MV-4-11 (cell line): ENCODE measurements around the gene TNFSF18.
"Not testable (repeated sequence)": the region's sequence is repeated elsewhere in the genome, so short reads cannot be mapped to it uniquely, and the experiment has no call there.

Experiments used
- DNase-seq: peaks from one replicate; lab custom pipeline; 2025; lab: John Stamatoyannopoulos, UW

Gene TNFSF18

DNA sequence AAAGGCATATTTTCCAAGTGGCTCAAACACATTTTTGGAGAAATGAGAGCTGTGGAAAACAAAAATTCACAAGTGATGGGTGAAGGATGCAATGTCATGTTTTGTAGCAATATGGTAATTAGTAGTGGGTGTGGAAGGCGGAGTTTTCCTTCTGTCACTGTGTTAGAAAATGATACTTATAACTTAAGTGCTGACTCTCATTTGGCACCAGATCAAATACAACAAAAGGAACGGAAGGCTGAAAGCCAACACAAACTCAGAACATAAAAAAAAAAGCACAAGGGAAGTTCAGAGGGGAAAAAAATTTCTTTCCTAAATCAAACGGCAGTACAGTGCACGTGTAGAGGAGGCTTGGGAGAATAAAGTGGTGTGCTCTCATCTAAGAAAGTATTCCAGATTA lies at the start of gene TNFSF18:
Gene TNFSF18, minus strand, starts transcription at position 77 of the 400 bp plus-strand sequence. Its CDS starts 45 bp downstream, at position 32.
- no peak for DNase-seq

DNA sequence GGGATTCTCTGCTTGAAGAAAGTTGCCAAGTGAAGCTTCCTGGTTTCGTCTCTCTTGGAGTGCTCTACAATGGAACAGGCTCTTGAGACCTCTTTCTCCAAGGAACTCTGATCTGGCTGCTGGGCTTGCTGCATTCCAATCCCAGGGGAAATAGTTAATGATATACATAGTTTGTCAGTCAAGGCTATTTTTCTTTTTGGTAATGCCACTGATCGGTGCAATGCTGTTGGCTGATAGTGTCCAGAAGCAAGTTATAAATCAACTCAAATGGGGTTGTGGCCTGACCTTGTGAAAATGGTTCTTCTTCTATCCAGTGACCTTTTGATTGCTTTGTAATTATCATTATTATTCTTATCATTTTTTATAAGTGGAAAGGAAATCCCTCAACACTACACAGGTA lies 48.4 kb upstream of the TNFSF18 start:
- DNase-seq, result no peak

- no peak for DNase-seq
Observed at GRCh38 chr1:173098117-173098516, 47.4 kb upstream of the TNFSF18 start.

- peak; percentile 16 for DNase-seq
Observed at GRCh38 chr1:173097001-173097400, 46.3 kb upstream of the TNFSF18 start.

GRCh38 chr1:173095632-173096031 lies 44.9 kb upstream of the TNFSF18 start:
- DNase-seq, result peak; percentile 21

GRCh38 chr1:173094541-173094940 lies 43.8 kb upstream of the TNFSF18 start:
- DNase-seq, result no peak

- DNase-seq, result peak; percentile 40
Observed at GRCh38 chr1:173093691-173094445, 43.1 kb upstream of the TNFSF18 start.

GRCh38 chr1:173084292-173084691 lies 33.6 kb upstream of the TNFSF18 start:
- no peak for DNase-seq

DNA sequence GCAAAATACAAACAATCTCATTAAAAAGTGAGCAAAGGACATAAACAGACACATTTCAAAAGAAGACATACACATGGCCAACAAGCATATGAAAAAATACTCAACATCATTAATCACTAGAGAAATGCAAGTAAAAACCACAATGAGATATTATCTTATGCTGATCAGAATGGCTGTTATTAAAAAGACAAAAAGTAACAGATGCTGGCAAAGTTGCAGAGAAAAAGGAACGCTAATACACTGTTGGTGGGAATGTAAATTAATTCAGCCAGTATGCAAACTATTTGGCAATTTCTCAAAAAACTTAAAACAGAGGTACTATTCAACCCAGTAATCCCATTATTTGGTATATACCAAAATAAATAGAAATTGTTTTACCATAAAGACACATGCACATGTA lies 32.2 kb upstream of the TNFSF18 start:
- no peak for DNase-seq

DNA sequence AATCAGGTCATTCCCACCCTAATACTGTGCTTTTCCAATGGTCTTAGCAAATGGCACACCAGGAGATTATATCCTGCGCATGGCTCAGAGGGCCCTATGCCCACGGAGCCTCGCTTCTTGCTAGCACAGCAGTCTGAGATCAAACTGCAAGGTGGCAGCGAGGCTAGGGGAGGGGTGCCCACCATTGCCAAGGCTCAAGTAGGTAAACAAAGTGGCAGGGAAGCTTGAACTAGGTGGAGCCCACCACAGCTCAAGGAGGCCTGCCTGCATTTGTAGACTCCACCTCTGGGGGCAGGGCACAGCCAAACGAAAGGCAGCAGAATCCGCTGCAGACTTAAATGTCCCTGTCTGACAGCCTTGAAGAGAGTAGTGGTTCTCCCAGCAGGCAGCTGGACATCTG lies 23.5 kb upstream of the TNFSF18 start:
- DNase-seq, result not testable (repeated sequence)

- no peak for DNase-seq
Observed at GRCh38 chr1:173064011-173064410, 13.3 kb upstream of the TNFSF18 start.

DNA sequence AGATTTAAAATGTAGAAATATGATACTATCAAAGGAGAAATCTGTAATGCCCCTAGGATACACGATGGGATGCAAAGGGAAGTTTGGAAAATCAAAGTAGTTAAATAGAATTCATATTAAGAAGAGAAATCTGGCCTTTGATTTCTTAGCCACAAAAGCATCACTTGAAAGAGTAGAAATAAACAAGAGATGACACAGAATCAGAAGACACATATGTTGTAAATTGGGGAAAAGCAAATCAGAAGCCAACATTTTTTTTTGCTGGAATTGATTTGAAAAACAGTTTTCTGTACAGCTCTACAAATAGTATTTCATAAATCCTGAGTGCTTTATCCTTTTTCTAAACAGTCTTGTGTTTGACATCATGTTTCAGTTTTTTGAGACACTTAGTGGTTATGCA lies 12.4 kb upstream of the TNFSF18 start:
- DNase-seq, result no peak

DNA sequence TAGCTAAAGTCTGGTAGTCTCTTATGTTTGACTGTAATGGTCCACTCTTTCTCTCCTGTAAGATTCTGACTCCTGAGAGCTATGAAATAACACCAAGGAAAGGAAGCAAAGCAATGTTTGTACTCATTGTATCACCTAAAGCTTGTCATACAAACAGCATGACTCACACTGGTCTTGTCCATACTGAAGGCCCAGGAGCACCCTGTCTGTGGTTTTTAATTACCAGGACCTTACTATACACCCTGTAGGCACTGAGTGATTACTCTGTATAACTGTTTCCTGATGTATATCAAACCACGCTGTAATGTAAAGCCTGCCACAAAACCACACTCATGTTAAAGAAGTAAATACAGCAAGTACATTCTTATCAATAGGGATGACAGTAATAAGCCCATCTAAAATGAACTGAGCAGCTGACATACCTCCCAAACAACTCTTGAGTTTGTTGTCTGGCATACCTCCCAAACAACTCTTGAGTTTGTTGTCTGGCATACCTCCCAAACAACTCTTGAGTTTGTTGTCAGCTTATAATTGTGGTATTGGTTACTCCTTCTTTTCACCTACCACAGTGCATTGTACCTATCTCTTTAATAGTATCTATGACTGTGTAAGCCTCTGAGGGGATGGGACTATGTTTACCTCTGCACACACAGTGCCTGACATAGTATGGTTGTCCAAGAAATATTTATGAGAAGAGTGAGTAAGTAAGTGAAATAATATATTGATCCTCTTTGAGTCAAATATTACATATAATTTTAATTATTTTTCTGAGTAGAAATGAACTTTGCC lies 11.6 kb upstream of the TNFSF18 start:
- DNase-seq, result peak; percentile 15

DNA sequence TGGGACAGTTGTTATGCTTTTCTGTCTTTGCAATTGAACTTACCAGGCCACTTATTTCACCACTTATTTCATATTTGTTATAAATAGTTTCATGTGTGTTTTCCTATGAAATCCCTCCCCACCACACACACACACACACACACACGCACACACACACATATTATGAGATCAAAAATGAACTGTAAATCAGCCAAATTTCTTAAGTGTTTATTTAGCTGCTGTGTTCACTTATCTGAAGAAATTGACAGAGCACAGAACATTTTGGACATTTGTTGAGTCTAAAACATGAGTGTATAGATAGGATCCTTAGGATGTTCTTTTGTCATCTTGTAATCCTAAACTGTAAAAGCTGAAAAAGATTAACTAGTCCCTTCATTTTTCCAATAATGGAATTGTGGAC lies 7.8 kb upstream of the TNFSF18 start:
- no peak for DNase-seq

DNA sequence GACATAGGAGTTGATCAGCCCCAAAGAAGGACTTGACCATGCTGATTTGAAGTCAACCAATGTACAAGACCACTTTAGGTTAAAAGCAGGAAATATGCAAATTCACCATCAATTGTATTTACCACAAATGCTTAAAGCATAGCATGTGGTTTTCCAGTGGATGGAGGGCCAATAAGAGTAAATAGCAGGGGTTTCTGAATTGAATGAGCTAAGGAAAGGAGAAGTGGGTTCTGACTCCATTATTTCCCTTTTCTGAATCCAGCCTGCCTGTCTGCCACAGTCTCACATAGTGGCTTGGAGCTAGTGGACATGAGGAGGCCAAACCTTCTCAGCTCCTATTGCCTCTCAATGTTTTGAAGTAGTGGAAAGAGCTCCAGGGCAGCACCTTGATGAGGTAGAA lies 7.2 kb upstream of the TNFSF18 start:
- peak; percentile 83 for DNase-seq

DNA sequence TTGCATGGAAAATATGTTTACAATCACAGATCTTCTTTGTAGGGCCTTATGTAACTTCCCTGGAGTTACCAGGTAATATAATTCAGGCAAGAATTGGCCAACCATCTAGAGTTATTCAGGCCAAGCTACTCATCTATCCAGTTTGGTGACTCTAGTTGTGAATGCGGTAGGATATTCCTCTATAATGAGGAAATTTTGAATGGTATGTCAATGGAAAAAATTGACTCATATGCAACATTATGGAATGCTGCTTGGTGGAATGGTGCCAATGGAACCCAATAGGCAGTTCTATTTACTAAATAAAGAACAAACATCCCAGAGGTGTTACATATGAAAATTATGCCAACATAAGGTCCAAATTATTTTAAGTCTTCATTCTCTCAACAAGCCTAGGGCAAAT lies 5.6 kb upstream of the TNFSF18 start:
- no peak for DNase-seq

DNA sequence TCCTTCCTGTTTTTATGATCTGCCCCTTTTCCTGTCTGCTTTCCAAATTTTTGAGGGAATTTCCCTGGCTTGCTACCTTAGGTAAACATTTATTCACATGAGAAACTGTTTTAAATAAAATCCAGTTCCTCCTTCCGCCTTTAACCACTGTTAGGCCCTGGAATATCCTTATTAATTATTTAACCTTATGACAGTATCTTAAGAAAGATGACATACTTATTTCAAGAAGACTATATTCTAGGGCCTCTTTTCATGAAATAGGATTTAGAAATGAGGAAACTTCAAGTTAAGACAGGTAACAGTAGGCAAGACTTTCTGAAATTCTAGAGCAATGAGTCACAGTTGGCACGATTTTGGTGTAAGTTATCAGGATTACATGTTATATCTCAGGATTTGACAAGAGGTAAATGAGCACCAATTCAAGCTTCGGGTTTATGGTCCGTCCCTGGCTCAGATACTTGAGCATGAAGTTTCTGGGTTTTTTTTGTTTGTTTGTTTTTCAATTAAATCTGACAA lies 2.0 kb upstream of the TNFSF18 start:
- no peak for DNase-seq

- no peak for DNase-seq
Observed at GRCh38 chr1:173049322-173049633, 1.5 kb downstream of the TNFSF18 start.

GRCh38 chr1:173048621-173049321 lies 2.0 kb downstream of the TNFSF18 start:
- DNase-seq, result peak; percentile 59

GRCh38 chr1:173044656-173045055 lies 6.1 kb downstream of the TNFSF18 start:
- no peak for DNase-seq

GRCh38 chr1:173043253-173043652 lies 7.5 kb downstream of the TNFSF18 start:
- peak; percentile 85 for DNase-seq

DNA sequence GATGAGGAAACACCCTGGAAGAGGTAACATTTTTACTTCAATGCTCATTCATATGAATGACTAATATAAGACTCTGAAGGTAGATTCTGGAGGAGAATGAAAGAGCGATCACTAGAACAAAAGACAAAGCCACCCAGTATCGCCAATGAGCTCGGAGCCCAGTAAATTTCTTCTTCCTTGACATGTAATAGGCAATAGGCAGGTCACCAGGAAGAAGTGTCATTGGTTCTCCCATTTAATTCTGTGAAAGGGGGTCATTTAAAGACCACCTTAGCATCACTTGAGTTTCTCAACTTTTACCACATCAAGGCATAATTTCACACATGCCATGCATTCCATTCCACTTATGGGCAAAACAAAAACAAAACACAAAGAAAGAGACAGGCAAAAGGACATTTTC lies 7.9 kb downstream of the TNFSF18 start:
- no peak for DNase-seq

- no peak for DNase-seq
Observed at GRCh38 chr1:173039626-173040025, 11.1 kb downstream of the TNFSF18 start.
